ENCODE data around the gene CAPN12. TPM values are rescaled to one million over a fixed set of nuclear protein-coding genes. Genes with fewer than 3 reads are reported as not detected.

CAPN12 gene
- total RNA-seq, 4 donors from 2014 or later, result 0.83 to 2.1 (median 1.6) TPM

DNA sequence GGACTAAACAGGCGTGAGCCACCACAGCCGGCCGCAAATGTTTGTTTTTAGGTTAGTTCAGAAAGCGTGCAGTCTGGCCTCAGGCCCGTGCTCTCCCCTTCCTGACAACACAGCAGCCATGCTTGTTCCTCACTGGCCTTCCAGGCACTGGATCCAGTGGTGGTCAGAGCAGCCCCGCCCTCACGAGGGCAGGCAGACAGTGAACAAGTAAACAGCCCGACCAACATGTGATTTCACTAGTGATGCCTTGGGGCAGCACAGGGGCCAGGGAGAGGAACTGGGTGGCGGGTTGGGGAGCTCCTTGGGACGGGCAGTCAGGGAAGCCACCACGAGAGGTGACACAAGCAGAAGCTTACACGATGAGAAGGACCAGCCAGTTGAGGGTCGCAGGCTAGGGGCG is 40.8 kb downstream of the CAPN12 start:
- Histone ChIP-seq H3K27ac (replicated peaks in 1 of 4) (peak overlapping the region; percentile 92 to 98 (median 96)), H3K4me3 (no peak overlapping the region), H3K36me3 (peaks cover 20 to 85% (median 78%) of the 10 kb centered on the region in 4 donors), H3K9me3 (no peaks in the 10 kb centered on the region), H3K27me3 (no peaks in the 10 kb centered on the region), H3K4me1 (peaks cover 87 to 100% (median 99%) of the 10 kb centered on the region in 4 donors)
- TF ChIP-seq POLR2AphosphoS5 (IDR thresholded peaks at IDR 0.05) (no peak), CTCF (IDR thresholded peaks at IDR 0.05) (no peak), POLR2A (IDR thresholded peaks at IDR 0.05; ENCODE audit: low read depth) (no peak), EP300 (IDR thresholded peaks at IDR 0.05) (no peak)
- intact Hi-C loops (cut with DNase I), result no loop called here
- DNase-seq (ENCODE audit: extremely low spot score), result no peak
- 78% methylated on average over 7 of the region's 14 CpGs for WGBS

- peak overlapping the region; percentile 92 to 98 (median 96) for H3K27ac ChIP-seq (replicated peaks in 1 of 4)
- peaks cover 20 to 81% (median 66%) of the 10 kb centered on the region in 4 donors for H3K36me3 ChIP-seq
- no peak for DNase-seq (ENCODE audit: extremely low spot score)
- H3K9me3 ChIP-seq, result no peaks in the 10 kb centered on the region
- H3K4me1 ChIP-seq, result peaks cover 87 to 100% (median 99%) of the 10 kb centered on the region in 4 donors
- 54% methylated on average over 14 of the region's 14 CpGs for WGBS
- no peaks in the 10 kb centered on the region for H3K27me3 ChIP-seq
- no peak for TF ChIP-seq EP300 (IDR thresholded peaks at IDR 0.05)
- no peak for TF ChIP-seq CTCF (IDR thresholded peaks at IDR 0.05)
- TF ChIP-seq POLR2AphosphoS5 (IDR thresholded peaks at IDR 0.05), result peak in 1 of 2 donors; percentile 39
- TF ChIP-seq POLR2A (IDR thresholded peaks at IDR 0.05; ENCODE audit: low read depth), result no peak
- intact Hi-C loops (cut with DNase I), result no loop called here
- no peak overlapping the region for H3K4me3 ChIP-seq
Observed at GRCh38 chr19:38702278-38702677, 42.0 kb downstream of the CAPN12 start.

DNA sequence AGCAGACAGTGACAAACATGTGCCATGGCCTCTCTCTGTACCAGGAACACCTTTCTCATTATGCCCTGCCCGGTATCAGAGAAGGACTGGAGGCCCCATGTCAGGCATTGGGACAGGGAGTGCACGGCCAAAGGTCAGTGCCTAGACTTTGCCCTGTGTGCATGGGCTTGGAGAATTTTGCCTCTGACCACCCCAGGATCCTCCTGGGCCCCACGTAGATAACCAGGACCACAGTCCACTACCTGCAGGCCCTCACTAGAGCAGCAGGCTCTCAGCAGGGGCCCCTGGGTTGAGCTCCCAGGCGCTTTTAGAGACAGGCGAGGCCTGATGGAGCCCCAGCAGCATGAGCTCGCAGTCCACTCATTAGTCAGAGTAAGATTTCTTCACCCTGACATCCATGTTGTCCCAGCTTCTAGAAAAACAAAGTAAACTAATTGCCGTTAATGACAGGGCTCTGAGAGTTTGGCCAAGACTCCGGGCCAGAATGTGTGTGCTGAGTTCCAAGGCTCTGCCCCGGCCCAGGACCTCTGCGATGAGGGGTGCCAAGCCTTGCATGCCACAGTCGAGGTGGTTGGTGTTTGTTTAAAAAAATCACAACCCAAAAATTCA is 42.7 kb downstream of the CAPN12 start:
- TF ChIP-seq EP300 (IDR thresholded peaks at IDR 0.05) (peak; percentile 2), CTCF (IDR thresholded peaks at IDR 0.05) (no peak), POLR2AphosphoS5 (IDR thresholded peaks at IDR 0.05) (peak; percentile 28 to 76)
- Histone ChIP-seq H3K36me3 (peaks cover 20 to 81% (median 60%) of the 10 kb centered on the region in 4 donors), H3K4me1 (peaks cover 87 to 100% (median 99%) of the 10 kb centered on the region in 4 donors), H3K9me3 (no peaks in the 10 kb centered on the region), H3K27me3 (no peaks in the 10 kb centered on the region), H3K4me3 (no peak overlapping the region), H3K27ac (replicated peaks in 1 of 4) (peak overlapping the region; percentile 92 to 98 (median 96))
- intact Hi-C loops (cut with DNase I), result no loop called here
- WGBS, result 19% methylated on average over 5 of the region's 11 CpGs
- DNase-seq (ENCODE audit: extremely low spot score), result no peak

- intact Hi-C loops (cut with DNase I), result no loop called here
- Histone ChIP-seq H3K27ac (replicated peaks in 1 of 4) (peak overlapping the region; percentile 92 to 98 (median 96)), H3K4me1 (peaks cover 87 to 100% (median 99%) of the 10 kb centered on the region in 4 donors), H3K4me3 (no peak overlapping the region), H3K9me3 (no peaks in the 10 kb centered on the region), H3K36me3 (peaks cover 16 to 77% (median 55%) of the 10 kb centered on the region in 4 donors), H3K27me3 (no peaks in the 10 kb centered on the region)
- no peak for DNase-seq (ENCODE audit: extremely low spot score)
- no peak for TF ChIP-seq POLR2AphosphoS5 (IDR thresholded peaks at IDR 0.05)
- TF ChIP-seq EP300 (IDR thresholded peaks at IDR 0.05), result no peak
- no peak for TF ChIP-seq POLR2A (IDR thresholded peaks at IDR 0.05; ENCODE audit: low read depth)
- no peak for TF ChIP-seq CTCF (IDR thresholded peaks at IDR 0.05)
- WGBS, result 81% methylated on average over 16 of the region's 18 CpGs
Observed at GRCh38 chr19:38700902-38701454, 43.3 kb downstream of the CAPN12 start.

Data from esophagus muscularis mucosa (tissue), 4 donors.